H1 (cell line): ENCODE results near the gene AQP6. TPM values are rescaled to one million over a fixed set of nuclear protein-coding genes. Genes with fewer than 3 reads are reported as not detected.

Experiments used
- CTCF ChIA-PET: fragments of 300-600 bp; sonication (Branson Sonifier 250); formaldehyde crosslinking; loops from one replicate; lab custom pipeline; 2021; ENCODE audit not compliant: partially characterized antibody; lab: Charles Lee
- POLR2A ChIA-PET: fragments of 300-600 bp; sonication (Branson Sonifier 250); formaldehyde crosslinking; loops from one replicate; lab custom pipeline; 2021; ENCODE audit warnings: inconsistent platforms; ENCODE audit not compliant: partially characterized antibody; lab: Charles Lee
- DNase-seq, 2 experiments: peaks; one replicate each; pipeline versions ENCODE4 v3.0.0 to v3.0.0-alpha.2; 2010 to 2022; ENCODE audit warnings: low spot score in 2 of 2, low read depth in 1 of 2, mixed read lengths in 1 of 2
- FAIRE-seq: peaks from 2 replicates; lab custom pipeline; 2011; peaks lifted over from hg19 to GRCh38; lab: Jason Lieb, UNC
- H2AFZ ChIP-seq: 2 replicates; pipeline ENCODE4 v1.8.1; 2012; ENCODE audit warnings: low read length, inconsistent platforms
- H2AK5ac ChIP-seq: 2 replicates; pipeline ENCODE4 v1.6.1; 2013; ENCODE audit warnings: low read depth, low read length
- H2BK120ac ChIP-seq: replicated peaks from 2 replicates; pipeline ENCODE3; 2013; ENCODE audit warnings: low read depth, low read length, inconsistent platforms
- H2BK12ac ChIP-seq: 2 replicates; pipeline ENCODE4 v1.6.1; 2013; ENCODE audit warnings: low read depth, low read length
- H2BK15ac ChIP-seq: 2 replicates; pipeline ENCODE4 v1.6.1; 2013; ENCODE audit warnings: low read length
- H2BK20ac ChIP-seq: 2 replicates; pipeline ENCODE4 v1.6.1; 2013; ENCODE audit warnings: low read length
- H2BK5ac ChIP-seq: 2 replicates; pipeline ENCODE4 v1.6.1; 2013; ENCODE audit warnings: low read depth, low read length
- H3K14ac ChIP-seq: 2 replicates; pipeline ENCODE4 v1.6.1; 2013; ENCODE audit warnings: inconsistent platforms; ENCODE audit not compliant: insufficient read length
- H3K18ac ChIP-seq: 2 replicates; pipeline ENCODE4 v1.6.1; 2013; ENCODE audit warnings: low read length; ENCODE audit errors: extremely low read depth
- H3K23ac ChIP-seq: 2 replicates; pipeline ENCODE4 v1.6.1; 2013; ENCODE audit warnings: inconsistent platforms; ENCODE audit not compliant: insufficient read length
- H3K23me2 ChIP-seq: 2 replicates; pipeline ENCODE4 v1.6.1; 2013; ENCODE audit warnings: low read depth, low read length
- H3K27ac ChIP-seq: 2 replicates; pipeline ENCODE4 v1.6.1; 2011; ENCODE audit warnings: low read depth, low read length, inconsistent platforms
- H3K27me3 ChIP-seq, 4 experiments: replicated peaks in 1 of 4; 1 replicate in 1 of 4; 2 replicates in 3 of 4; pipeline versions ENCODE4 v1.6.1 to v1.8.1; 2011 to 2013; ENCODE audit warnings: low read length in 3 of 4, mild to moderate bottlenecking in 3 of 4, inconsistent platforms in 2 of 4, mixed read lengths in 2 of 4, moderate library complexity in 1 of 4; ENCODE audit not compliant: control insufficient read depth in 3 of 4, insufficient read depth in 3 of 4; ENCODE audit errors: extremely low read depth in 1 of 4
- H3K36me3 ChIP-seq, 4 experiments: 2 replicates each; pipeline versions ENCODE4 v1.6.1 to v1.8.1; 2011 to 2013; ENCODE audit warnings: mild to moderate bottlenecking in 4 of 4, low read length in 3 of 4, moderate library complexity in 2 of 4, control low read depth in 1 of 4, inconsistent platforms in 1 of 4; ENCODE audit not compliant: insufficient read depth in 4 of 4, control insufficient read depth in 2 of 4
- H3K4ac ChIP-seq: replicated peaks from 2 replicates; pipeline ENCODE3; 2013; ENCODE audit warnings: low read length, low read depth, mixed read lengths, inconsistent platforms; ENCODE audit not compliant: insufficient read length
- H3K4me1 ChIP-seq, 4 experiments: replicated peaks in 1 of 4; 1 replicate in 1 of 4; 2 replicates in 3 of 4; pipeline versions ENCODE4 v1.6.1 to v1.8.1; 2011 to 2013; ENCODE audit warnings: low read length in 3 of 4, inconsistent platforms in 2 of 4, mixed read lengths in 1 of 4; ENCODE audit not compliant: insufficient read depth in 4 of 4, control insufficient read depth in 3 of 4
- H3K4me2 ChIP-seq, 2 experiments: 2 replicates each; pipeline versions ENCODE4 v1.6.1 to v1.8.1; 2011 to 2013; ENCODE audit warnings: low read depth in 2 of 2, low read length in 2 of 2, control low read depth in 1 of 2, inconsistent platforms in 1 of 2, mild to moderate bottlenecking in 1 of 2; ENCODE audit not compliant: insufficient read depth in 1 of 2
- H3K4me3 ChIP-seq, 4 experiments: fragments of 200-600, 300-600 bp in 1 of 4; sonication (generic), shearing (Covaris generic), sonication (Bioruptor Twin) in 1 of 4; 2 replicates each; pipeline versions ENCODE4 v1.5.1 to v1.8.1; 2011 to 2016; ENCODE audit warnings: low read length in 4 of 4, low read depth in 3 of 4, control low read depth in 2 of 4, inconsistent platforms in 2 of 4, mild to moderate bottlenecking in 2 of 4, mixed read lengths in 1 of 4, moderate library complexity in 1 of 4; ENCODE audit not compliant: insufficient read depth in 2 of 4; ENCODE audit errors: extremely low read depth in 1 of 4
- H3K56ac ChIP-seq: replicated peaks from 2 replicates; pipeline ENCODE3; 2013; ENCODE audit warnings: low read depth, mild to moderate bottlenecking, mixed read lengths, low read length, inconsistent platforms; ENCODE audit not compliant: insufficient read length
- H3K79me1 ChIP-seq: 2 replicates; pipeline ENCODE4 v1.6.1; 2013; ENCODE audit warnings: low read depth, low read length, control low read depth
- H3K79me2 ChIP-seq, 2 experiments: 2 replicates each; pipeline versions ENCODE4 v1.6.1 to v1.8.1; 2012 to 2013; ENCODE audit warnings: low read length in 2 of 2, mild to moderate bottlenecking in 2 of 2, inconsistent platforms in 1 of 2; ENCODE audit not compliant: insufficient read depth in 2 of 2, control insufficient read depth in 1 of 2
- H3K9ac ChIP-seq, 4 experiments: replicated peaks in 1 of 4; 1 replicate in 1 of 4; 2 replicates in 3 of 4; pipeline versions ENCODE4 v1.6.1 to v1.8.1; 2011 to 2013; ENCODE audit warnings: low read depth in 3 of 4, low read length in 3 of 4, control low read depth in 2 of 4, mild to moderate bottlenecking in 2 of 4, moderate library complexity in 2 of 4, inconsistent platforms in 1 of 4; ENCODE audit errors: extremely low read depth in 1 of 4
- H3K9me3 ChIP-seq, 2 experiments: 2 replicates each; pipeline versions ENCODE4 v1.6.1 to v1.8.1; 2012 to 2013; ENCODE audit warnings: mild to moderate bottlenecking in 2 of 2, moderate library complexity in 2 of 2, control low read depth in 1 of 2, inconsistent platforms in 1 of 2, low read depth in 1 of 2, low read length in 1 of 2, mixed read lengths in 1 of 2; ENCODE audit not compliant: insufficient read depth in 2 of 2
- H4K20me1 ChIP-seq, 2 experiments: replicated peaks in 1 of 2; 2 replicates each; pipeline versions ENCODE3 to v1.8.1; 2011 to 2013; ENCODE audit warnings: inconsistent platforms in 2 of 2, low read length in 2 of 2, mild to moderate bottlenecking in 1 of 2; ENCODE audit not compliant: insufficient read depth in 2 of 2, control insufficient read depth in 1 of 2
- H4K5ac ChIP-seq: 2 replicates; pipeline ENCODE4 v1.6.1; 2013; ENCODE audit warnings: low read length, low read depth, mixed read lengths, inconsistent platforms; ENCODE audit not compliant: insufficient read length
- H4K8ac ChIP-seq: 2 replicates; pipeline ENCODE4 v1.8.0; 2013; ENCODE audit warnings: mild to moderate bottlenecking, moderate library complexity, low read length, inconsistent platforms; ENCODE audit not compliant: insufficient read depth; ENCODE audit errors: extremely low read depth
- H4K91ac ChIP-seq: replicated peaks from 2 replicates; pipeline ENCODE3; 2013; ENCODE audit warnings: low read length, mixed read lengths, inconsistent platforms; ENCODE audit not compliant: insufficient read length
- BCL11A ChIP-seq, 2 experiments: IDR thresholded peaks; one replicate each; pipeline ENCODE4 v1.6.1; 2011; ENCODE audit warnings: low read depth in 2 of 2, low read length in 2 of 2, mild to moderate bottlenecking in 2 of 2
- CREB1 ChIP-seq: IDR thresholded peaks from 2 replicates; pipeline ENCODE4 v1.6.1; 2012; ENCODE audit warnings: inconsistent platforms
- EZH2 ChIP-seq: fragments of 200-600 bp; sonication (generic); IDR thresholded peaks from 2 replicates; pipeline ENCODE4 v1.7.1; 2012; ENCODE audit warnings: low read depth, mild to moderate bottlenecking, moderate library complexity, low read length, inconsistent platforms; ENCODE audit not compliant: severe bottlenecking
- GABPA ChIP-seq: IDR thresholded peaks from 2 replicates; pipeline ENCODE4 v1.6.1; 2011; ENCODE audit warnings: mild to moderate bottlenecking, low read length, moderate library complexity, borderline replicate concordance; ENCODE audit not compliant: insufficient read depth
- RNF2 ChIP-seq: fragments of 200-900, 300-1000 bp; sonication (generic); IDR thresholded peaks from 2 replicates; pipeline ENCODE4 v1.7.1; 2016; ENCODE audit warnings: borderline replicate concordance, low read depth, mild to moderate bottlenecking, antibody characterized with exemption, low read length; ENCODE audit not compliant: poor library complexity, severe bottlenecking; ENCODE audit errors: missing control alignments
- SIN3A ChIP-seq, 2 experiments: IDR thresholded peaks in 1 of 2; conservative IDR thresholded peaks in 1 of 2; 2 replicates each; pipeline ENCODE4 v1.6.1; 2011 to 2012; ENCODE audit warnings: low read length in 2 of 2, improper control_type of control experiment in 1 of 2, low read depth in 1 of 2, mild to moderate bottlenecking in 1 of 2
- SP1 ChIP-seq: IDR thresholded peaks from 2 replicates; pipeline ENCODE4 v1.6.1; 2011; ENCODE audit warnings: low read depth, low read length
- YY1 ChIP-seq: IDR thresholded peaks from 2 replicates; pipeline ENCODE4 v1.6.1; 2011; ENCODE audit warnings: low read depth, mild to moderate bottlenecking, low read length
- ZNF274 ChIP-seq: IDR thresholded peaks from 2 replicates; pipeline ENCODE4 v1.7.0; 2012; ENCODE audit warnings: low read length, borderline replicate concordance; ENCODE audit errors: extremely low read depth
- WGBS, 2 experiments: shearing (Covaris generic) in 1 of 2; methylation state at CpG; one replicate each; pipeline versions ENCODE4 v1.1.6 to v1.1.7; 2013 to 2015; ENCODE audit warnings: low lambda C conversion rate in 2 of 2, mixed read lengths in 2 of 2, inconsistent platforms in 1 of 2, low coverage in 1 of 2, missing lambda C conversion rate in 1 of 2; ENCODE audit not compliant: insufficient replicate concordance in 2 of 2, insufficient coverage in 1 of 2, insufficient read length in 1 of 2; ENCODE audit errors: extremely low coverage in 1 of 2, missing lambda C conversion rate in 1 of 2; 5-methylcytosine and 5-hydroxymethylcytosine counted together
- polyA plus RNA-seq, 7 experiments: library from polyadenylated mRNA; depleted of rRNA in 3 of 7; stranded (reverse) in 5 of 7; unstranded in 2 of 7; fragments of >200 nt in 5 of 7; fragments of 200-250 nt in 2 of 7; gene quantifications; 1 replicate in 5 of 7; 2 replicates in 1 of 7; 4 replicates in 1 of 7; pipeline versions ENCODE4 v1.2.1 to v1.2.3, GENCODE V29; 2011 to 2013; ENCODE audit warnings: missing spikeins in 2 of 7, mixed read lengths in 2 of 7
- total RNA-seq: library from RNA; stranded (reverse); fragmentation: NEBNext Ultra II Directional; extraction: Animal tissue kit (Norgen Biotek cat#: 25700); gene quantifications from 2 replicates; pipeline ENCODE4 v1.2.1, GENCODE V29; 2021
- TF ChIP-seq, protein P1 (sequence below), 3 experiments: IDR thresholded peaks; 1 replicate in 2 of 3; 2 replicates in 1 of 3; pipeline versions ENCODE4 v1.5.1 to v1.6.1; 2011; ENCODE audit warnings: low read length in 3 of 3, mild to moderate bottlenecking in 3 of 3, inconsistent platforms in 2 of 3, low read depth in 1 of 3, moderate library complexity in 1 of 3; ENCODE audit not compliant: insufficient read depth in 1 of 3; ENCODE audit errors: control extremely low read depth in 1 of 3

Gene AQP6
- total and polyA plus RNA-seq, 2 of the 8 experiments (the other 6 are each of a cell fraction or from before 2014, with no cell fraction given) = 0.03 to 0.17 TPM

DNA sequence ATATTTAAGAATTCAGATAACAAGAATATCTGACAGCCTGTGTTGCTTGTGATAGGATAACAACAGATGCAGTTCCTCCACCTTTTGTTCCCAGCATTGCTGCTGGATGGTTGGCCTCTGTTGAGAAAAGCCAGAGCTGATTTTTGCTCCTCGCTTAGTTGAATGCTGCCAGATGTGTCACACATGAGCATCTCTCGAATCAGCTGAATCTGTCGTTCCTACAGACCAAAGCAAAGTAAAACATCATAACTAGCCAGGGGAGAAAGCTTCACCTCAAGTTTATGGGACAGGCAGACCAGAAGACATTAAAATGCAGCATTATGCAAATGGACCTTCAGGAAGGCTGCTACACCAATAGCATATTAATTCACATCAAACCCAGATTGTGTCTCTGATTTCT is 32.4 kb downstream of the AQP6 start:
- H3K79me1 ChIP-seq = no peaks in the 10 kb centered on the region
- H3K23me2 ChIP-seq = no peaks in the 10 kb centered on the region
- H3K4me2 ChIP-seq = no peak overlapping the region
- no peak overlapping the region for H2BK120ac ChIP-seq
- POLR2A ChIA-PET = interaction anchor here (2.3 kb wide), 1 partner anchor 9 kb away, joined by 6 read pairs; no protein-coding TSS in a partner anchor
- no peak overlapping the region for H4K91ac ChIP-seq
- no peak overlapping the region for H2BK20ac ChIP-seq
- no peaks in the 10 kb centered on the region for H3K4me1 ChIP-seq
- H2BK12ac ChIP-seq = no peak overlapping the region
- CTCF ChIA-PET = interaction anchor here (1.4 to 3.3 kb wide), 2 partner anchors 17 to 50 kb away, joined by 4 to 18 read pairs; no protein-coding TSS in a partner anchor
- H2AFZ ChIP-seq = no peak overlapping the region
- H4K5ac ChIP-seq = no peak overlapping the region
- H3K79me2 ChIP-seq = no peaks in the 10 kb centered on the region
- H3K23ac ChIP-seq = no peak overlapping the region
- no peak overlapping the region for H2AK5ac ChIP-seq
- H3K14ac ChIP-seq = no peak overlapping the region
- DNase-seq = no peak
- no peak overlapping the region for H3K27ac ChIP-seq
- peaks cover 4 to 40% (median 28%) of the 10 kb centered on the region in 4 experiments for H3K36me3 ChIP-seq
- H3K9me3 ChIP-seq = no peaks in the 10 kb centered on the region
- no peaks in the 10 kb centered on the region for H4K20me1 ChIP-seq
- no peak overlapping the region for H3K9ac ChIP-seq
- H4K8ac ChIP-seq = no peak overlapping the region
- FAIRE-seq = no peak
- no peak overlapping the region for H3K56ac ChIP-seq
- no peak overlapping the region for H2BK5ac ChIP-seq
- no peak overlapping the region for H3K18ac ChIP-seq
- no peak overlapping the region for H3K4me3 ChIP-seq
- H3K4ac ChIP-seq = no peak overlapping the region
- no peak overlapping the region for H2BK15ac ChIP-seq
- 97% methylated on average over 3 of the region's 3 CpGs; no CpG with 5 or more reads in 1 of the 2 experiments for WGBS, 2 experiments
- TF ChIP-seq BCL11A (IDR thresholded peaks at IDR 0.05; ENCODE audit: low read depth in 2 of 2, low read length in 2 of 2) (no peak), SP1 (no peak), YY1 (no peak), RNF2 (no peak), SIN3A (conservative IDR thresholded peaks at IDR 0.05 in 1 of 2, IDR thresholded peaks at IDR 0.05 in 1 of 2; ENCODE audit: low read depth in 1 of 2, low read length in 2 of 2) (no peak), EZH2 (no peak), ZNF274 (no peak), GABPA (no peak), CREB1 (no peak)
- TF ChIP-seq, protein P1, sequence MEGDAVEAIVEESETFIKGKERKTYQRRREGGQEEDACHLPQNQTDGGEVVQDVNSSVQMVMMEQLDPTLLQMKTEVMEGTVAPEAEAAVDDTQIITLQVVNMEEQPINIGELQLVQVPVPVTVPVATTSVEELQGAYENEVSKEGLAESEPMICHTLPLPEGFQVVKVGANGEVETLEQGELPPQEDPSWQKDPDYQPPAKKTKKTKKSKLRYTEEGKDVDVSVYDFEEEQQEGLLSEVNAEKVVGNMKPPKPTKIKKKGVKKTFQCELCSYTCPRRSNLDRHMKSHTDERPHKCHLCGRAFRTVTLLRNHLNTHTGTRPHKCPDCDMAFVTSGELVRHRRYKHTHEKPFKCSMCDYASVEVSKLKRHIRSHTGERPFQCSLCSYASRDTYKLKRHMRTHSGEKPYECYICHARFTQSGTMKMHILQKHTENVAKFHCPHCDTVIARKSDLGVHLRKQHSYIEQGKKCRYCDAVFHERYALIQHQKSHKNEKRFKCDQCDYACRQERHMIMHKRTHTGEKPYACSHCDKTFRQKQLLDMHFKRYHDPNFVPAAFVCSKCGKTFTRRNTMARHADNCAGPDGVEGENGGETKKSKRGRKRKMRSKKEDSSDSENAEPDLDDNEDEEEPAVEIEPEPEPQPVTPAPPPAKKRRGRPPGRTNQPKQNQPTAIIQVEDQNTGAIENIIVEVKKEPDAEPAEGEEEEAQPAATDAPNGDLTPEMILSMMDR (IDR thresholded peaks at IDR 0.05; ENCODE audit: control extremely low read depth in 1 of 3, insufficient read depth in 1 of 3, low read depth in 1 of 3, low read length in 3 of 3) = no peak
- no peaks in the 10 kb centered on the region for H3K27me3 ChIP-seq
